ENCODE results near the gene AGT. TPM values are rescaled to one million over a fixed set of nuclear protein-coding genes. Genes with fewer than 3 reads are reported as not detected.
A peak's percentile ranks its signal among the peaks of the same experiment; 100 is the strongest.
"Not testable (repeated sequence)": the region's sequence is repeated elsewhere in the genome, so short reads cannot be mapped to it uniquely, and the experiment has no call there.

AGT gene
- total RNA-seq, 1 donor from 2014 or later, result under 0.01 TPM

GRCh38 chr1:230669543-230669942, 44.4 kb downstream of the AGT start:
- FAIRE-seq (no peak), DNase-seq (ENCODE audit: low read depth) (no peak)
- H3K27me3 ChIP-seq (ENCODE audit: control insufficient read depth, insufficient read depth, low read length), result no peaks in the 10 kb centered on the region
- no peak overlapping the region for H3K4me3 ChIP-seq (ENCODE audit: low read depth, low read length)
- peaks cover 16% of the 10 kb centered on the region for H3K36me3 ChIP-seq (ENCODE audit: control insufficient read depth, insufficient read depth, low read length)
- no peak for TF ChIP-seq CTCF (IDR thresholded peaks at IDR 0.05; ENCODE audit: insufficient read depth, low read length, severe bottlenecking)

GRCh38 chr1:230668227-230668626, 45.7 kb downstream of the AGT start:
- FAIRE-seq, result no peak
- H3K36me3 ChIP-seq (ENCODE audit: control insufficient read depth, insufficient read depth, low read length), result peaks cover 16% of the 10 kb centered on the region
- no peak overlapping the region for H3K4me3 ChIP-seq (ENCODE audit: low read depth, low read length)
- DNase-seq (ENCODE audit: low read depth), result no peak
- no peaks in the 10 kb centered on the region for H3K27me3 ChIP-seq (ENCODE audit: control insufficient read depth, insufficient read depth, low read length)
- no peak for TF ChIP-seq CTCF (IDR thresholded peaks at IDR 0.05; ENCODE audit: insufficient read depth, low read length, severe bottlenecking)

- Histone ChIP-seq H3K27me3 (ENCODE audit: control insufficient read depth, insufficient read depth, low read length) (no peaks in the 10 kb centered on the region), H3K4me3 (ENCODE audit: low read depth, low read length) (no peak overlapping the region), H3K36me3 (ENCODE audit: control insufficient read depth, insufficient read depth, low read length) (peaks cover 10% of the 10 kb centered on the region)
- TF ChIP-seq CTCF (IDR thresholded peaks at IDR 0.05; ENCODE audit: insufficient read depth, low read length, severe bottlenecking), result no peak
- FAIRE-seq (no peak), DNase-seq (ENCODE audit: low read depth) (no peak)
These were observed 51.9 kb downstream of the AGT start for GRCh38 chr1:230661976-230662375.

- H3K27me3 ChIP-seq (ENCODE audit: control insufficient read depth, insufficient read depth, low read length), result no peaks in the 10 kb centered on the region
- no peak for FAIRE-seq
- H3K4me3 ChIP-seq (ENCODE audit: low read depth, low read length), result no peak overlapping the region
- peaks cover 3% of the 10 kb centered on the region for H3K36me3 ChIP-seq (ENCODE audit: control insufficient read depth, insufficient read depth, low read length)
- TF ChIP-seq CTCF (IDR thresholded peaks at IDR 0.05; ENCODE audit: insufficient read depth, low read length, severe bottlenecking), result no peak
- DNase-seq (ENCODE audit: low read depth), result no peak
These were observed 55.2 kb downstream of the AGT start for GRCh38 chr1:230658691-230659090.

DNA sequence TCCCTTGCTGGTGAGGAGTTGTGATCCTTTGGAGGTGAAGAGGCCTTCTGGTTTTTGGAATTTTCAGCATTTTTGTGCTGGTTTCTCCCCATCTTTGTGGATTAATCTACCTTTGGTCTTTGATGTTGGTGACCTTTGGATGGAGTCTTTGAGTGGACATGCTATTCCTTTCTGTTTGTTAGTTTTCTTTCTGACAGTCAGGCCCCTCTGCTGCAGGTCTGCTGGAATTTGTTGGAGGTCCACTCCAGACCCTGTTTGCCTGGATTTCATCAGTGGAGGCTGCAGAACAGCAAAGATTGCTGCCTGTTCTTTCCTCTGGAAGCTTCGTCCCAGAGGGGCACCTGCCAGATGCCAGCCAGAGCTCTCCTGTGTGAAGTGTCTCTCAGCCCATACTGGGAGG, 55.8 kb downstream of the AGT start:
- peak; percentile 40 for FAIRE-seq
- not testable (repeated sequence) for H3K27me3 ChIP-seq (ENCODE audit: control insufficient read depth, insufficient read depth, low read length)

GRCh38 chr1:230656719-230657118, 57.2 kb downstream of the AGT start:
- H3K27me3 ChIP-seq (ENCODE audit: control insufficient read depth, insufficient read depth, low read length); FAIRE-seq; DNase-seq (ENCODE audit: low read depth); H3K4me3 ChIP-seq (ENCODE audit: low read depth, low read length); H3K36me3 ChIP-seq (ENCODE audit: control insufficient read depth, insufficient read depth, low read length): not testable (repeated sequence)

More for the DNA sequence above, 55.8 kb downstream of the AGT start:
- not testable (repeated sequence) for H3K36me3 ChIP-seq (ENCODE audit: control insufficient read depth, insufficient read depth, low read length); DNase-seq (ENCODE audit: low read depth); H3K4me3 ChIP-seq (ENCODE audit: low read depth, low read length)

Other genes starting within 250 kb of the AGT start
- 16.8 and 17.9 TPM in 2 replicates for gene COG2, start 71.6 kb downstream of the AGT start, total RNA-seq
- gene CAPN9, start 33.3 kb upstream of the AGT start, total RNA-seq, result 0.13 TPM in 1 of 2 replicates, not detected in the other
- gene C1orf198, start 154.4 kb upstream of the AGT start, total RNA-seq, result 7.1 and 12.3 TPM in 2 replicates